Measurements from ENCODE around the gene RGS4. TPM values are rescaled to one million over a fixed set of nuclear protein-coding genes. Genes with fewer than 3 reads are reported as not detected.

Gene RGS4
- total RNA-seq, 2 donors from 2014 or later, result 0.33 to 14.5 TPM

DNA sequence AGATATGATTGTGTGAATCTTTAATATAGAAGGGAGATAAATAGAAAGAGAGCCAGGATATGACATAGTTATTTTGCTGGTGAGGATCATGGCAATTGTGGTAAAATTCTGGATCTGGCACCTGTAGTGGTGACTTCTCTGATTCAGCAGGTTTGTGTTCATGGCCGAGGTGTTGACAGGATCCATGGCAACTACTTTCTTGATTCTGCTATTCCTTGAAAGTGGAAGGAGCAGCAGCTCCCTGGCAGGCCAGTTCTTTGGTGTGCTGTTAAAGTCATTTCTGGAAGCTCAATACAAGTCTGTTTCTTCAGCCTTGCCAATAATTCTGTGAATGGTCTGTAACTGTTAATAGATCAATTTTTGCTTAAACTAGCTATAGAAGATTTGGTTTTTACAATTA is 33.4 kb downstream of the RGS4 start:
- Histone ChIP-seq H3K4me1 (no peaks in the 10 kb centered on the region), H3K9me3 (no peaks in the 10 kb centered on the region), H3K36me3 (replicated peaks in 1 of 2; ENCODE audit: insufficient read depth in 1 of 2, low read depth in 2 of 2) (no peaks in the 10 kb centered on the region), H3K27me3 (no peaks in the 10 kb centered on the region), H3K27ac (no peak overlapping the region), H3K4me3 (no peak overlapping the region)
- ATAC-seq (no peak), DNase-seq (no peak)
- WGBS, 2 donors, result 33 to 36% methylated on average over 1 of the region's 1 CpG
- intact Hi-C loops (cut with DNase I), result no loop called here
- TF ChIP-seq POLR2A (IDR thresholded peaks at IDR 0.05), result no peak
- TF ChIP-seq CTCF (IDR thresholded peaks at IDR 0.05), result no peak

DNA sequence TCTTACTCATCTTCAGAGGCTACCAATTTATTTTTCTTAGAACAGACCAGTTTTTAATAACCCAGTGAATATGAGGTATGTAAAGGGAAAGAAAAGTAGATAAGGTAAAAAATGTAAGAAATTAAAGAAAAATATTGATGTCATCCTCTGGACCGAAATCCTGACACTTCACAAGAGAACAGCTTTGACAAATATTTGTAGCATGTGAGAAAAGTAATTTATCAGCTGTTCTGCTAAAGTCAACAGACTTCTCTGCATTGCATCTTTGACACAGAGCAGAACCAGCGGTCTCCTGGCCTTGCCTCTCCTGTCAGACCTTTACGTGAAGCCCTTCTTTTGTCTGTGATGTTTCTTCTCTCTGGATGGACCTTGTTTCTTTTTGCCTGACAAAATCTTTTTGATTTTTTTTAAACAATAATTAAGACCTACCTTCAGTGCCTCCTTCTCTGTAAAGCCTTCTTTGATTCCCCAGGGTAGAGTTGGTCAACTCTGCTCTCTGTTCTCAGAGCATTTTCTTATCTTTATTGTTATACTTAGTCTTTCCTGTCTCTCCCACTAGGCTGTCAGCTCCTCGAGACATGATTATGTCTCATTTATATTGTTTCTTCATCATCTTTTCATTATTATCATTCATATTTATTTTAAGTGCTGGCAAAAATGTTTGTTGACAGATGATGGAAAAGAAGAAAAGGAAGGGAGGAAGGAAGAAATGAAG is 35.4 kb downstream of the RGS4 start:
- TF ChIP-seq CTCF (IDR thresholded peaks at IDR 0.05) (no peak), POLR2A (IDR thresholded peaks at IDR 0.05) (no peak)

GRCh38 chr1:163106364-163106987 is 37.3 kb downstream of the RGS4 start:
- H3K27ac ChIP-seq, result no peak overlapping the region
- intact Hi-C loops (cut with DNase I), result no loop called here
- ATAC-seq, result no peak

More for the DNA sequence above, 35.4 kb downstream of the RGS4 start:
- H3K4me1 ChIP-seq, result no peaks in the 10 kb centered on the region
- 34 to 39% methylated on average over 4 of the region's 4 CpGs for WGBS, 2 donors
- H3K36me3 ChIP-seq (replicated peaks in 1 of 2; ENCODE audit: insufficient read depth in 1 of 2, low read depth in 2 of 2), result no peaks in the 10 kb centered on the region
- H3K27me3 ChIP-seq, result no peaks in the 10 kb centered on the region
- no peak for DNase-seq
- H3K4me3 ChIP-seq, result no peak overlapping the region
- intact Hi-C loops (cut with DNase I), result no loop called here
- no peak for ATAC-seq
- H3K27ac ChIP-seq, result no peak overlapping the region
- no peaks in the 10 kb centered on the region for H3K9me3 ChIP-seq

DNA sequence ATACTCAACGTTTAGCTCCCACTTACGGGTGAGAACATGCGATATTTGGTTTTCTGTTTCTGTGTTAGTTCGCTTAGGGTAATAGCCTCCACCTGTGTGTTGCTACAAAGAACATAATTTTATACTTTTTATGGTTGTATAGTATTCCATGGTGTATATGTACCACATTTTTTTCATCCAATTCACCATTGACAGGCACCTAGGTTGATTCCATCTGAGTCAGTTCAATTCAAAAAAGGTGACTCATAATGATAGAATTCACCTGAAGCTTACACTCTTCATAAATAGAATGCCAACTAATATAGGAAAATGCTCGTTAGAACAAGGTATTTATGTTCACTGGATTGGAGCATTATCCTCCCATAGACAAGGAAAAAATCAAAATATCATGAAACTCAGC is 38.5 kb downstream of the RGS4 start:
- ATAC-seq, result no peak
- 76 to 80% methylated on average over 5 of the region's 5 CpGs for WGBS, 2 donors
- no peak for DNase-seq
- no peaks in the 10 kb centered on the region for H3K27me3 ChIP-seq
- intact Hi-C loops (cut with DNase I), result no loop called here
- no peaks in the 10 kb centered on the region for H3K9me3 ChIP-seq
- H3K4me3 ChIP-seq, result no peak overlapping the region
- H3K27ac ChIP-seq, result no peak overlapping the region
- H3K4me1 ChIP-seq, result no peaks in the 10 kb centered on the region
- H3K36me3 ChIP-seq (replicated peaks in 1 of 2; ENCODE audit: insufficient read depth in 1 of 2, low read depth in 2 of 2), result no peaks in the 10 kb centered on the region
- no peak for TF ChIP-seq POLR2A (IDR thresholded peaks at IDR 0.05)
- no peak for TF ChIP-seq CTCF (IDR thresholded peaks at IDR 0.05)

More at GRCh38 chr1:163106364-163106987, 37.3 kb downstream of the RGS4 start:
- Histone ChIP-seq H3K4me3 (no peak overlapping the region), H3K36me3 (replicated peaks in 1 of 2; ENCODE audit: insufficient read depth in 1 of 2, low read depth in 2 of 2) (no peaks in the 10 kb centered on the region), H3K9me3 (no peaks in the 10 kb centered on the region), H3K4me1 (no peaks in the 10 kb centered on the region), H3K27me3 (no peaks in the 10 kb centered on the region)
- TF ChIP-seq CTCF (IDR thresholded peaks at IDR 0.05) (no peak), POLR2A (IDR thresholded peaks at IDR 0.05) (no peak)
- no peak for DNase-seq
- WGBS, 2 donors, result 63 to 64% methylated on average over 2 of the region's 2 CpGs

GRCh38 chr1:163115887-163116286 is 46.7 kb downstream of the RGS4 start:
- no peak overlapping the region for H3K4me3 ChIP-seq
- WGBS, 2 donors, result 51% methylated on average over 1 of the region's 1 CpG
- no peak for DNase-seq
- H3K36me3 ChIP-seq (replicated peaks in 1 of 2; ENCODE audit: insufficient read depth in 1 of 2, low read depth in 2 of 2), result no peaks in the 10 kb centered on the region
- intact Hi-C loops (cut with DNase I), result no loop called here
- H3K4me1 ChIP-seq, result no peaks in the 10 kb centered on the region
- no peak for ATAC-seq
- H3K27ac ChIP-seq, result no peak overlapping the region
- TF ChIP-seq POLR2A (IDR thresholded peaks at IDR 0.05) (no peak), CTCF (IDR thresholded peaks at IDR 0.05) (no peak)
- no peaks in the 10 kb centered on the region for H3K9me3 ChIP-seq
- H3K27me3 ChIP-seq, result no peaks in the 10 kb centered on the region
